DMS 273 (cell line): ENCODE measurements around the gene SMARCA4.
"Not testable (repeated sequence)": the region's sequence is repeated elsewhere in the genome, so short reads cannot be mapped to it uniquely, and the experiment has no call there.

Source experiments
- DNase-seq: peaks from one replicate; lab custom pipeline; 2025; ENCODE audit not compliant: unreplicated experiment; lab: John Stamatoyannopoulos, UW

SMARCA4 gene

GRCh38 chr19:10975374-10976130, 14.7 kb downstream of the SMARCA4 start:
- DNase-seq, result no peak

DNA sequence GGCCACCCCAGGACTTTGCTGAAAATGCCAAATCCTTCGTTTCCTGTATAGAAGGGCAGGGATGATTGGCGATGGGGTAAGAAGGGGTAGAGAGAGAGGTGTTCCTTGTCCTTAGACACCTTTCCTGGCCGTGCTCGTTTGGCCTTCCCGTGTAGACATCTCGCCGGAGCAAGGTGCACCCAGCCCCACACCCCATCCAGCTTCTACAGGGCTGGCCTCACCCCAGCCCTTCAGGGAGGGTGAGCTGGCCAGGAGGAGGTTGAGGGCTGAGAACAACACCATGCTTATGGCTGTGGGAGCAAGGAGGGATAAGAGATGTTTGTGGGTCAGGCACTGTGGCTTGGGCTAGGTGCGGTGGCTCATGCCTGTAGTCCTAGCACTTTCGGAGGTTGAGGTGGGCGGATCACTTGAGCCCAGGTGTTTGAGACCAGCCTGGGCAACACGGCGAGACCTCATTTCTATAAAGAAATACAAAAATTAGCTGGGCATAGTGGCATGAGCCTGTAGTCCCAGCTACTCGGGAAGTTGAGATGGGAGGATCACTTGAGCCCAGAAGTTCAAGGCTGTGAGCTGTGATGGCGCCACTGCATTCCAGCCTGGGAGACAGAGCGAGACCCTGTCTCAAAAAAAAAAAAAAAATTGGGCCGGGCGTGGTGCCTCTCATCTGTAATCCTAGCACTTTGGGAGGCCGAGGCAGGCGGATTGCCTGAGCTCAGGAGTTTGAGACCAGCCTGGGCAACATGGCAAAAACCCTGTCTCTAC, 15.5 kb downstream of the SMARCA4 start:
- DNase-seq, result no peak

DNA sequence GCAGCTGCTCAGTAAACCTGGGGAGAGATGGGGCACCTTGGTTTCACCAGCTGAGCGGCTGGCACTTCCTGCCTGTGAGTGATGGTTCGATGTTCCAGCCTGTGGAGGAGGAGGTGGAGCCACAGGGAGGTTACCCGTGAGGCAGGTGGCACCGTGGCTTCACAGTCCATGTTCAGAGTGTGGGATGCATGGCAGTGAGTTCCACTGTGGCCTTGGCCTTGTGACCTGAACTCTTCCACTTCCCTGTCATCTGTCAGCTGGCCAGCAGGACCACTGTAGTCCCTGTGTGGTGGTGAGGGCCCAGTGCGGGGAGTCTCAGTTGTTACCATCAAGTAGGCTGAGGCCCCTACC, 16.9 kb downstream of the SMARCA4 start:
- no peak for DNase-seq

GRCh38 chr19:10979951-10980381, 19.1 kb downstream of the SMARCA4 start:
- no peak for DNase-seq

DNA sequence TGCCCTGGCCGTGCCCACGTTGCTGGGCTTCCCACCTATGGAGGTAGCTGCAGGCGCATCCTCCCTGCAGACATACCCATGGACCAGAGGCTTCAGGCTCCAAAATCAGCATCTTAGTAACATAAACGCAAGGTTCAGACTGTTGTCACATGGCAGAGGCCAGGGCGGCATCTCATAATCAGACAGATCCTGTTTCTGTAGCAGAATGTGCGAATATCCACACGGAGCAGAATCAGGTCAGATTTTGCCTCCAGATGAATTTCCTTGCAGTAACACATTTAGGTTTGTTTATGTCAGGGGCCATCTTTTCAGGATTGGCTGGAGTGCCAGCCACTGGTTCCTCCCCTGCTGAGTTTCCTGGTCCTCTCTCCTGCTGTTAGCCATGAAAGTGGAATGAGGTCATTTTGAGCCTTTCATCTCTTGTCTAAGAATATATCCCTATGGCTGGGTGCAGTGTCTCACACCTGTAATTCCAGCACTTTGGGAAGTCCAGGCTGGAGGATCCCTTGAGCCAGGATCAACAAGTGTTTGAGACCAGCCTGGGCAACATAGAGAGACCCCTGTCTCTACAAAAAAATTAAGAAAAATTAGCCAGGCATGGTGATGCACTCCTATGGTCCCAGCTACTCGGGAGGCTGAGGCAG, 20.5 kb downstream of the SMARCA4 start:
- no peak for DNase-seq

DNA sequence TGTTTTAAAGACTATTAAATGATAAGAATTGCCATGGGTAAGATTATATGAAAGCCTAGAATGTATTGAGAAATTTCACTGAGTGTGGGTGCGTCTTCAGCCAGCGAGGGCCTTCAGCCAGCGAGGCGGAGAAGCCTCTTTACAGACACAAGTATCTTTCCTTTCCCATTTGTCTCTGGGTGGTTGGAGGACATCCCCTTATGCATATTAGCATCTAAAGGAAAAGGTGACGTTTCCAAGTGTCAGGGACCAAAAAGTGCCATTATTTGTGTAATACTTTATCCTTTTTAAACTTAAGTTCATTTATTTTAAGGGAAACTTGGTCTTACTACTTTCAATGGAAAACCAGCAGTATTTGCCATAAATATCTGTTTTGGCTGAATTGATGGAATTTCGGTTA, 22.2 kb downstream of the SMARCA4 start:
- DNase-seq, result no peak

- DNase-seq, result no peak
Measured at GRCh38 chr19:10984166-10984735, 23.4 kb downstream of the SMARCA4 start.

DNA sequence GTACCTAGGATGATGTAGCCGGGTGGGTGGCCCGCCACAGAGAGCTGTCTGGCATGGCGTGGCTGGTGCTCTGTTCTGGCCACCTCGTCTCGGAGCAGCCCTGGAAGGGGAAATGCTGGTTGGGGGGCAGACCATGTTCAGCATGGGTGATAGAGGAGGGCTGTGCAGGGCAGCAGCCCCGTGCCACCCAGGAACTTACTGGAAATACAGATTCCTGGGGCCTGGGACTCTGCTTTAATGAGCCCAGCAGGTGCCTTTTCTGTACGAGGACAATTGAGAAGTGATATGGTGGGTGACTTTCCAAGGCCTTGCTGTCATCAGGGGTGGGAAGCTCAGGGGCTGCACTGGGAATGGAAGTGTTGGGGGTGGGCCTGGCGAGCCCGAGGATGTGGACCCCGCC, 24.7 kb downstream of the SMARCA4 start:
- DNase-seq, result no peak

GRCh38 chr19:10986301-10987127, 25.7 kb downstream of the SMARCA4 start:
- no peak for DNase-seq

- DNase-seq, result no peak
Measured at GRCh38 chr19:10987571-10988297, 26.9 kb downstream of the SMARCA4 start.

DNA sequence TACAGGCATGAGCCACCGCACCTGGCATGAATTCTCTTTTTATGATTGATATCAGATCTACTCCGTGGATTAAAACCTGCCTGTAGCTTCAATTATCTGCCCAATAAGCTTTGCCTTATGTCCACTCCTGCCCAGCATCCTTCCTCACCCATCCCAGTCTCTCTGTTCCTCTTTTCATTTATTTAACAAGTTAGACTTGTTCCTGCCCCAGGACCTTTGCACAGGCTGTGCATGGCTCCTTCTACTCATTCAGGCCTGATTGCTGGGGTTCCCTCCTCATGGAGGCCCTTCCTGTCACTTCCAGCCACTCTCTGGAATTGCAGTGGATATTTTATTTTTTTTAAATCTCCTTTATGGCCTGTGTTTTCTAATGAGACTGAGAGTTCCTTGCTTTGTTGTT, 27.6 kb downstream of the SMARCA4 start:
- no peak for DNase-seq

DNA sequence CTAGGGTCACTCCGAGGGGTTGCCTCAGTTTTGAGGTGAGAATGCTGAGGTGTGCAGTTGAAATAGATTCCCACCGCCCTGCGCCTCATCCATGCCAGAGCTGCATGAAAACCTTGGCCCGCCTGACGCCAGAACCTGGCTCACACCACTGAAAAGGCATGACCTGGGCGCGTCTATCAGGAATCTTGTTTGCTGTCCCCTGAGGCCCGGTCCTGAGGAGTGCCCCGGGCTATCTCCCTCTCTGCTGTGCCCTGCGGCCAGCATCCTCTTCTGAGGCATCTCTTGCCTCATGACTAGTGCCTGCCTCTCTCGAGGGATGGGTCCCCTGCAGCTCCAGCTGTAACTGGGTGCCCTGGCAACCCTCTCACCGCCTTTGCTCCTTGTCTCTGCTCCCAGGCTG, 28.1 kb downstream of the SMARCA4 start:
- no peak for DNase-seq

- no peak for DNase-seq
Measured at GRCh38 chr19:10991076-10991475, 30.2 kb downstream of the SMARCA4 start.

GRCh38 chr19:10991521-10992081, 30.8 kb downstream of the SMARCA4 start:
- no peak for DNase-seq

DNA sequence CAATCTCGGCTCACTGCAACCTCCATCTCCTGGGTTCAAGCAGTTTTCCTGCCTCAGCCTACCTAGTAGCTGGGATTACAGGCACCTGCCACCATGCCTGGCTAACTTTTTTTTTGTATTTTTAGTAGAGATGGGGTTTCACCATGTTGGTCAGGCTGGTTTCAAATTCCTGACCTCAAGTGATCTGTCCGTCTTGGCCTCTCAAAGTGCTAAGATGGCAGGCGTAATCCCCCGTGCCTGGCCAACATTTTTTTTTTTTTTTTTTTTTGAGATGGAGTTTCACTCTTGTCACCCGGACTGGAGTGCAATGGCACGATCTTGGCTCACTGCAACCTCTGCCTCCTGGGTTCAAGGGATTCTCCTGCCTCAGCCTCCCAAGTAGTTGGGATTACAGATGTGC, 31.3 kb downstream of the SMARCA4 start:
- not testable (repeated sequence) for DNase-seq

DNA sequence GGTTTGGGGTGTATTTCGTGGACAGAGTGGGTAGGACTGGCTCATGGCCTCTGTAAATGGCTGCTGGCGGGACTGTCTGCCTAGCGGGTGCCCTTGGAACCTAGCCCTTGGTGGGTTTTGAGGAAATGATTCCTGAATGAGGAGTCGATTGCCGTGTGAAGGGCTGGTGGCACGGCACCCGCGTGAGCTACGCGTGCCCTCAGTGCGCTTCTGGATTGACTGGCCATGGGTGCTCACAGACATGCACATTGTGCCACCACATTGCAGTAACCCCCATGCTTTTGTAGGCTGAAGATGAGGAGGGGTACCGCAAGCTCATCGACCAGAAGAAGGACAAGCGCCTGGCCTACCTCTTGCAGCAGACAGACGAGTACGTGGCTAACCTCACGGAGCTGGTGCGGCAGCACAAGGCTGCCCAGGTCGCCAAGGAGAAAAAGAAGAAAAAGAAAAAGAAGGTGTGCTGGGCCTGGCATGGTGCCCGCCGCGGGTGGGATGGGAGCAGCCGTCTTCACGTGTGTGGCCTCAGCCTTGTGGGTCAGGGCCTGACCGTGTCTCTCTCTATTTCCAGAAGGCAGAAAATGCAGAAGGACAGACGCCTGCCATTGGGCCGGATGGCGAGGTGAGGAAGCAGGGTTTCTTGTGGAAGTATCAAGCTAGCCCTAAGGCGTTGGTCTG, 35.2 kb downstream of the SMARCA4 start:
- DNase-seq, result no peak

DNA sequence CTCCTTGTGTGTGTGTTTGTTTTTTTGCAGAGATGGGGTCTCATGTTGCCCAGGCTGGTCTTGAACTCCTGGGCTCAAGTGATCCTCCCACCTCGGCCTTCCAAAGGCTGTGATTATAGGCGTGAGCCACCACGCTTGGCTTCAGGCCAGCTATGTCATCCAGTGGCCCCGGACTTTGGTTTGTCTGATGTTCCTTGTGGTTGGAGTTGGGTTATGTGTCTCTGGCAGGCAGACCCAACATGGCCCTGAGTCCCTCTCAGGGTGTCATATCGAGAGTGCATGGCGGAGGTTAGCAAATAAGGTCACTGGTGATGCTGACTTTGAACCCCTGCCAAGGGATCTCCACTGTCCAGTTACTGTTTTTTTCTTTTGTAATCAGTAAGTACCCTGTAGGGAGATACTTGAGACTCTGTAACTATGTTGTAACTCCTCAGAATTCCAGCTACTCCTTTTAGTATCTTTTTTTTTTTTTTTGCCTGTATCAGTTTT, 37.3 kb downstream of the SMARCA4 start:
- no peak for DNase-seq

GRCh38 chr19:10998666-10999065, 37.8 kb downstream of the SMARCA4 start:
- DNase-seq, result no peak

- no peak for DNase-seq
Measured at GRCh38 chr19:11005521-11005920, 44.7 kb downstream of the SMARCA4 start.
